Measurements from ENCODE around the gene LILRB3. TPM values are rescaled to one million over a fixed set of nuclear protein-coding genes. Genes with fewer than 3 reads are reported as not detected.

The LILRB3 gene
- total RNA-seq, 2 donors from 2014 or later = 0.33 to 2.1 TPM

- Histone ChIP-seq H3K36me3 (replicated peaks in 1 of 2; ENCODE audit: insufficient read depth in 1 of 2, low read depth in 2 of 2) (no peaks in the 10 kb centered on the region), H3K9me3 (no peaks in the 10 kb centered on the region), H3K4me1 (no peaks in the 10 kb centered on the region), H3K27me3 (no peaks in the 10 kb centered on the region), H3K27ac (no peak overlapping the region), H3K4me3 (no peak overlapping the region)
- TF ChIP-seq, protein P1, sequence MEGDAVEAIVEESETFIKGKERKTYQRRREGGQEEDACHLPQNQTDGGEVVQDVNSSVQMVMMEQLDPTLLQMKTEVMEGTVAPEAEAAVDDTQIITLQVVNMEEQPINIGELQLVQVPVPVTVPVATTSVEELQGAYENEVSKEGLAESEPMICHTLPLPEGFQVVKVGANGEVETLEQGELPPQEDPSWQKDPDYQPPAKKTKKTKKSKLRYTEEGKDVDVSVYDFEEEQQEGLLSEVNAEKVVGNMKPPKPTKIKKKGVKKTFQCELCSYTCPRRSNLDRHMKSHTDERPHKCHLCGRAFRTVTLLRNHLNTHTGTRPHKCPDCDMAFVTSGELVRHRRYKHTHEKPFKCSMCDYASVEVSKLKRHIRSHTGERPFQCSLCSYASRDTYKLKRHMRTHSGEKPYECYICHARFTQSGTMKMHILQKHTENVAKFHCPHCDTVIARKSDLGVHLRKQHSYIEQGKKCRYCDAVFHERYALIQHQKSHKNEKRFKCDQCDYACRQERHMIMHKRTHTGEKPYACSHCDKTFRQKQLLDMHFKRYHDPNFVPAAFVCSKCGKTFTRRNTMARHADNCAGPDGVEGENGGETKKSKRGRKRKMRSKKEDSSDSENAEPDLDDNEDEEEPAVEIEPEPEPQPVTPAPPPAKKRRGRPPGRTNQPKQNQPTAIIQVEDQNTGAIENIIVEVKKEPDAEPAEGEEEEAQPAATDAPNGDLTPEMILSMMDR (IDR thresholded peaks at IDR 0.05) = no peak
- no peak for TF ChIP-seq POLR2A (IDR thresholded peaks at IDR 0.05)
- 78 to 88% methylated on average over 10 of the region's 10 CpGs for WGBS, 2 donors
- intact Hi-C loops (cut with DNase I) = no loop called here
- ATAC-seq (no peak), DNase-seq (no peak)
Measured at GRCh38 chr19:54179262-54179852, 43.5 kb downstream of the LILRB3 start.

DNA sequence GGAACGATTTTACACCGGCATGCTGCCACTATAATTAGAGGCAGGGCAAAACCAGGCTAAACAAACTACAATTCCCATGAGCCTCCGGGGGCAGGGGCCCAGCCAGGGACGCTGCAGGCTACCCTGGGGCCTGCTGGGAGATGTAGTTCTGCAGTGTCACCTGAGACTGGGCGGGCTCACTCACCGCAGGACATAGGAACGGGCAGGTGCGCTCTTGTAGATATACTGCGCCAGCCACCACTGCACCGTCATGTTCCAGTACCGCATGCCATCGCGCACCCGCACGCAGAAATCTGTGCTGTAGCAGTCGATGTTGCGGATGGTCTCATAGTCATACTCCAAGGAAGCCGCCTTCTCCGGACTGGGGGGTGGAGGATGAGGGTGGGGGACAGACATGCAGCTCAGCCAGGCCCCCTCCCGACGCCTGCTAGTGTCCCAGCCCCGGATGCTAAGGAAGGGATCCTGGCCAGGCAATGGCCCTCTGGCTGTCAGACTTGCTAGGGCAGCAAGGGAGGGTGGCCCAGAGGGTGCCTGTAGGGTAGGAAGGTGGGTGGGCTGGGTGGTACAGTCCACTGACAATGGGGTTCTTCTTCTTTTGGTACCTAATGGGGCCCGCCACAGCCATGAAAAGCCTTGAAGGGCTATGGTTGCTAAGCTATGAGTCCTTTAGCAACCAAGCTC is 44.1 kb downstream of the LILRB3 start:
- ATAC-seq (peak; percentile 80), DNase-seq (peak in 3 of 4 donors; percentile 45 to 54 (median 51))
- TF ChIP-seq POLR2A (IDR thresholded peaks at IDR 0.05) = no peak
- TF ChIP-seq, protein P1 (IDR thresholded peaks at IDR 0.05) = no peak
- H3K27me3 ChIP-seq = no peaks in the 10 kb centered on the region
- H3K36me3 ChIP-seq (replicated peaks in 1 of 2; ENCODE audit: insufficient read depth in 1 of 2, low read depth in 2 of 2) = no peaks in the 10 kb centered on the region
- no peak overlapping the region for H3K4me3 ChIP-seq
- no peak overlapping the region for H3K27ac ChIP-seq
- H3K9me3 ChIP-seq = no peaks in the 10 kb centered on the region
- WGBS, 2 donors = 70 to 78% methylated on average over 16 to 23 of the region's 23 CpGs
- intact Hi-C loops (cut with DNase I) = no loop called here
- H3K4me1 ChIP-seq = peaks cover under 1% of the 10 kb centered on the region

GRCh38 chr19:54173951-54174834 is 48.6 kb downstream of the LILRB3 start:
- Histone ChIP-seq H3K36me3 (replicated peaks in 1 of 2; ENCODE audit: insufficient read depth in 1 of 2, low read depth in 2 of 2) (no peaks in the 10 kb centered on the region), H3K27me3 (no peaks in the 10 kb centered on the region)
- WGBS, 2 donors = 74 to 76% methylated on average over 2 to 18 of the region's 25 CpGs

DNA sequence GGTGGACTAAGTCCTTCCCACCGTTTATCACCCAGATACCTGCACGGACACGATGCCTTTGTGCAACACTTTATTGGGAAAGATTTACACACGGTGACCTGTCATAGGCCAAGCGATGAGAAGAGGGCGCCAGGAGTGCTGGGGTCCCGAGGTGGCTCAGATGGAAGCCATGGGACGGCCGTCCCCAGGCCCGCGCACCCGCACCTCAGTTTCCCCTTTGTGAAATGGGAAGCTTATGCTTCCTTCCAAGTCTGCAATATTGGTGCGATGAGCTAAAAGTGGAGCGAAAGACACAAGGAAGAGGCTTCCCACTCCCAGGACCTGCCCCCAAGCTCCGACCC is 49.5 kb downstream of the LILRB3 start:
- ATAC-seq (no peak), DNase-seq (no peak)
- H3K4me1 ChIP-seq = peaks cover 14% of the 10 kb centered on the region
- TF ChIP-seq, protein P1 (IDR thresholded peaks at IDR 0.05) = no peak
- TF ChIP-seq POLR2A (IDR thresholded peaks at IDR 0.05) = no peak
- 37 to 90% methylated on average over 3 to 15 of the region's 15 CpGs for WGBS, 2 donors
- no peaks in the 10 kb centered on the region for H3K36me3 ChIP-seq (replicated peaks in 1 of 2; ENCODE audit: insufficient read depth in 1 of 2, low read depth in 2 of 2)
- H3K27me3 ChIP-seq = no peaks in the 10 kb centered on the region
- no peak overlapping the region for H3K4me3 ChIP-seq
- intact Hi-C loops (cut with DNase I) = no loop called here
- H3K27ac ChIP-seq = peak overlapping the region; percentile 77 to 94 (median 86)
- H3K9me3 ChIP-seq = no peaks in the 10 kb centered on the region

More at GRCh38 chr19:54173951-54174834, 48.6 kb downstream of the LILRB3 start:
- intact Hi-C loops (cut with DNase I) = no loop called here
- TF ChIP-seq, protein P1 (IDR thresholded peaks at IDR 0.05) = no peak
- TF ChIP-seq POLR2A (IDR thresholded peaks at IDR 0.05) = no peak
- Histone ChIP-seq H3K4me3 (no peak overlapping the region), H3K27ac (peak overlapping the region in 2 of 4 donors; percentile 89 to 94), H3K9me3 (no peaks in the 10 kb centered on the region), H3K4me1 (peaks cover 12% of the 10 kb centered on the region)
- ATAC-seq = no peak
- no peak for DNase-seq

Data from body of pancreas (tissue), 4 donors.